GM13977 (cell line): ENCODE measurements around the gene ANK2.

Experiments used
- DNase-seq: peaks from one replicate; pipeline ENCODE4 v3.0.0; 2012; ENCODE audit warnings: low spot score
- CTCF ChIP-seq: IDR thresholded peaks from 2 replicates; pipeline ENCODE4 v1.5.1; 2012; ENCODE audit warnings: mild to moderate bottlenecking, control low read depth; ENCODE audit not compliant: insufficient read depth; ENCODE audit errors: extremely low read depth, missing control alignments
- in situ Hi-C: fragments of 300-500 bp; cut with MboI; formaldehyde crosslinking; loops from one replicate; pipeline ENCODE4 v1.12.0; 2022; ENCODE audit warnings: low sequenced_read_pairs, low pct_unique_long_range_greater_than_20kb, mixed read lengths, inconsistent platforms; ENCODE audit not compliant: unreplicated experiment

The ANK2 gene

GRCh38 chr4:113159942-113160545 is 110.6 kb downstream of the ANK2 start:
- no peak for TF ChIP-seq CTCF
- in situ Hi-C loops, result no loop called here
- no peak for DNase-seq

DNA sequence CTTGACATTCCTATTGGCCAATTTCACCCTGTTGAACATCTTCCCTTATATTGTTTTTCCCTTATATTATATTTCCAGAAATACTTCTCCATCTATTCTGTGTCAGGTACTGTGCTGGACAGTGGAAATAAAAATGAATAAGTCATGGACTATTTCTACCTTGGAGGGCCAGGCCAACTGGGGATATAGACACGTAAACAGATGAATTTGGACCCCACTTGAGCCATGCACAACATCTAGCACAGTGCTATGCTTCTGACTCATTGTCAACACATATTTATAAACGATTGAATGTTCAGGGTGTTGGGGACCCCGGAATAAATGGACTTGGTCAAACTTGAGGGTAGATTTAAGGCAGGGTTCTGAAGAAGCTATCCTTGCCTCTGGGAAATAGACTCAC is 111.1 kb downstream of the ANK2 start:
- TF ChIP-seq CTCF, result no peak
- DNase-seq, result no peak
- in situ Hi-C loops, result no loop called here

GRCh38 chr4:113162089-113162488 is 112.6 kb downstream of the ANK2 start:
- DNase-seq, result no peak
- in situ Hi-C loops, result no loop called here
- no peak for TF ChIP-seq CTCF

GRCh38 chr4:113169368-113169767 is 119.9 kb downstream of the ANK2 start:
- no peak for DNase-seq
- no peak for TF ChIP-seq CTCF
- in situ Hi-C loops, result no loop called here

- TF ChIP-seq CTCF, result no peak
Measured at GRCh38 chr4:113170115-113170804, 120.8 kb downstream of the ANK2 start.

GRCh38 chr4:113170805-113171468 is 121.5 kb downstream of the ANK2 start:
- in situ Hi-C loops, result no loop called here
- DNase-seq, result no peak
- TF ChIP-seq CTCF, result no peak

More at GRCh38 chr4:113170115-113170804, 120.8 kb downstream of the ANK2 start:
- in situ Hi-C loops, result no loop called here
- DNase-seq, result no peak
